HCT116 (cell line): Measurements from ENCODE around the gene HMCN2. TPM values are rescaled to one million over a fixed set of nuclear protein-coding genes. Genes with fewer than 3 reads are reported as not detected.

Source experiments
- ATAC-seq: fragments of 200-7000 bp; cut with Tn5 transposase; 2 replicates; pipeline ENCODE4 v1.9.1; 2020; ENCODE audit warnings: mild to moderate bottlenecking, moderate library complexity
- BruUV-seq: library from RNA; stranded (reverse); fragments of 400-500 nt; replicated peaks from 2 replicates; lab custom pipeline; 2021; lab: Mats Ljungman, UMichigan
- CTCF ChIA-PET: fragments of 300-600 bp; sonication (Branson Sonifier 250); formaldehyde crosslinking; loops from one replicate; lab custom pipeline; 2021; ENCODE audit warnings: antibody characterized with exemption; lab: Charles Lee
- POLR2A ChIA-PET: fragments of 300-600, 350-600 bp; sonication (Branson Sonifier 250); formaldehyde crosslinking; loops from one replicate; lab custom pipeline; 2021; ENCODE audit warnings: antibody characterized with exemption; lab: Charles Lee
- RAD21 ChIA-PET, 2 experiments: fragments of 300-600 bp; sonication (Branson Sonifier 250); formaldehyde crosslinking; loops; one replicate each; lab custom pipeline; 2023; ENCODE audit warnings: low total read pairs in 2 of 2; ENCODE audit not compliant: uncharacterized antibody in 2 of 2, unreplicated experiment in 2 of 2, low non-redundant PET in 1 of 2; lab: Charles Lee
- DNase-seq: peaks from one replicate; pipeline ENCODE4 v3.0.0-alpha.2; 2010; ENCODE audit warnings: low read depth, low spot score
- H2AFZ ChIP-seq: fragments of 200-600 bp; shearing (Covaris generic), sonication (generic); 2 replicates; pipeline ENCODE4 v1.6.1; 2017; ENCODE audit warnings: low read depth, mixed run types, mixed read lengths, antibody characterized with exemption, low read length; ENCODE audit not compliant: poor library complexity, severe bottlenecking
- H3K27ac ChIP-seq: 2 replicates; pipeline ENCODE4 v1.5.1; 2012; ENCODE audit warnings: low read depth, low read length
- H3K27me3 ChIP-seq: fragments of 200-600 bp; sonication (generic); 2 replicates; pipeline ENCODE4 v1.6.1; 2016; ENCODE audit warnings: mixed run types, low read length, mixed read lengths; ENCODE audit not compliant: insufficient read depth
- H3K36me3 ChIP-seq, 2 experiments: fragments of 200-500 bp in 1 of 2; fragments of 200-600 bp in 1 of 2; sonication (Bioruptor generic) in 1 of 2; sonication (generic) in 1 of 2; 2 replicates each; pipeline versions ENCODE4 v1.5.1 to v1.6.1; 2014 to 2016; ENCODE audit warnings: low read length in 2 of 2, inconsistent platforms in 1 of 2, mixed read lengths in 1 of 2, mixed run types in 1 of 2; ENCODE audit not compliant: insufficient read depth in 2 of 2, control insufficient read depth in 1 of 2
- H3K4me1 ChIP-seq, 2 experiments: fragments of 200-600 bp in 1 of 2; sonication (generic) in 1 of 2; 2 replicates each; pipeline versions ENCODE4 v1.5.1 to v1.6.1; 2012 to 2017; ENCODE audit warnings: low read length in 2 of 2, inconsistent platforms in 1 of 2, mild to moderate bottlenecking in 1 of 2, mixed read lengths in 1 of 2, mixed run types in 1 of 2, moderate library complexity in 1 of 2; ENCODE audit not compliant: insufficient read depth in 2 of 2, control insufficient read depth in 1 of 2
- H3K4me2 ChIP-seq: fragments of 200-600 bp; sonication (generic); 2 replicates; pipeline ENCODE4 v1.6.1; 2017; ENCODE audit warnings: mixed run types, low read length, mixed read lengths
- H3K4me3 ChIP-seq, 2 experiments: fragments of 200-600 bp in 1 of 2; sonication (generic) in 1 of 2; replicated peaks in 1 of 2; 2 replicates each; pipeline ENCODE4 v1.5.1; 2011 to 2016; ENCODE audit warnings: low read length in 2 of 2, control low read depth in 1 of 2, low read depth in 1 of 2, mild to moderate bottlenecking in 1 of 2, mixed read lengths in 1 of 2, mixed run types in 1 of 2
- H3K79me2 ChIP-seq: fragments of 200-600 bp; sonication (generic); 2 replicates; pipeline ENCODE4 v1.6.1; 2017; ENCODE audit warnings: mild to moderate bottlenecking, mixed run types, low read length, moderate library complexity, mixed read lengths; ENCODE audit not compliant: insufficient read depth
- H3K9ac ChIP-seq: fragments of 200-600 bp; sonication (generic); 2 replicates; pipeline ENCODE4 v1.6.1; 2016; ENCODE audit warnings: low read length, mixed read lengths
- H3K9me2 ChIP-seq: fragments of 200-600 bp; sonication (generic), shearing (Covaris generic); 2 replicates; pipeline ENCODE4 v1.6.1; 2017; ENCODE audit warnings: mixed run types, mild to moderate bottlenecking, moderate library complexity; ENCODE audit not compliant: insufficient read depth
- H3K9me3 ChIP-seq, 2 experiments: fragments of 200-500 bp in 1 of 2; fragments of 200-600 bp in 1 of 2; sonication (Bioruptor generic) in 1 of 2; sonication (generic) in 1 of 2; 2 replicates each; pipeline ENCODE4 v1.6.1; 2014 to 2017; ENCODE audit warnings: low read length in 2 of 2, mixed read lengths in 2 of 2, inconsistent platforms in 1 of 2, low read depth in 1 of 2, mild to moderate bottlenecking in 1 of 2, mixed run types in 1 of 2, moderate library complexity in 1 of 2; ENCODE audit not compliant: control insufficient read depth in 1 of 2, insufficient read depth in 1 of 2
- H4K20me1 ChIP-seq: fragments of 200-600 bp; sonication (generic), shearing (Covaris generic); 2 replicates; pipeline ENCODE4 v1.6.1; 2017; ENCODE audit warnings: mixed run types, mild to moderate bottlenecking, moderate library complexity; ENCODE audit not compliant: insufficient read depth
- ATF3 ChIP-seq: IDR thresholded peaks from 2 replicates; pipeline ENCODE4 v1.6.1; 2012
- CBX3 ChIP-seq: IDR thresholded peaks from 2 replicates; pipeline ENCODE4 v1.6.1; 2012; ENCODE audit warnings: low read depth
- EGR1 ChIP-seq: IDR thresholded peaks from 2 replicates; pipeline ENCODE4 v1.6.1; 2012; ENCODE audit warnings: low read depth
- EZH2 ChIP-seq: fragments of 200-600 bp; sonication (generic); IDR thresholded peaks from 2 replicates; pipeline ENCODE4 v1.6.1; 2017; ENCODE audit warnings: antibody characterized with exemption, mixed run types
- JUND ChIP-seq: IDR thresholded peaks from 2 replicates; pipeline ENCODE4 v1.6.1; 2012
- POLR2AphosphoS5 ChIP-seq: IDR thresholded peaks from 2 replicates; pipeline ENCODE4 v1.6.1; 2011; ENCODE audit warnings: mild to moderate bottlenecking, low read depth, low read length, moderate library complexity
- RAD21 ChIP-seq: IDR thresholded peaks from 2 replicates; pipeline ENCODE4 v1.6.1; 2012; ENCODE audit warnings: low read depth, mild to moderate bottlenecking
- REST ChIP-seq: IDR thresholded peaks from 2 replicates; pipeline ENCODE4 v1.6.1; 2012; ENCODE audit warnings: low read depth
- SP1 ChIP-seq: IDR thresholded peaks from 2 replicates; pipeline ENCODE4 v1.6.1; 2012; ENCODE audit warnings: low read depth
- SRF ChIP-seq: IDR thresholded peaks from 2 replicates; pipeline ENCODE4 v1.6.1; 2012; ENCODE audit warnings: low read depth
- TCF7L2 ChIP-seq: IDR thresholded peaks from 2 replicates; pipeline ENCODE4 v1.7.0; 2011; ENCODE audit warnings: borderline replicate concordance, inconsistent platforms; ENCODE audit not compliant: insufficient read depth, insufficient read length; ENCODE audit errors: extremely low read depth
- ZFX ChIP-seq: fragments of 450-650 bp; IDR thresholded peaks from 2 replicates; pipeline ENCODE4 v1.6.1; 2017
- ZNF274 ChIP-seq: fragments of 200-500 bp; sonication (Bioruptor generic); IDR thresholded peaks from 2 replicates; pipeline ENCODE4 v1.6.1; 2014; ENCODE audit warnings: mild to moderate bottlenecking, low read depth, low read length, inconsistent platforms
- intact Hi-C: fragments of 100-400 bp; cut with micrococcal nuclease; formaldehyde crosslinking; loops from 2 replicates; pipeline ENCODE4 v1.10.0; 2022
- total RNA-seq: library from RNA; stranded (reverse); gene quantifications from one replicate; pipeline ENCODE4 v1.2.1, GENCODE V29; 2021; ENCODE audit not compliant: unreplicated experiment
- TF ChIP-seq, protein P1 (sequence below), 3 experiments: fragments of 200-600 bp in 1 of 3; sonication (generic) in 1 of 3; IDR thresholded peaks in 2 of 3; conservative IDR thresholded peaks in 1 of 3; 2 replicates each; pipeline ENCODE4 v1.5.1; 2012 to 2017; ENCODE audit warnings: low read depth in 2 of 3, low read length in 2 of 3, antibody characterized with exemption in 1 of 3, borderline replicate concordance in 1 of 3, control low read depth in 1 of 3, mild to moderate bottlenecking in 1 of 3, mixed read lengths in 1 of 3, mixed run types in 1 of 3, moderate library complexity in 1 of 3; ENCODE audit not compliant: insufficient read depth in 1 of 3

Gene HMCN2
- total RNA-seq, 1 experiment from 2014 or later = 0.22 TPM

DNA sequence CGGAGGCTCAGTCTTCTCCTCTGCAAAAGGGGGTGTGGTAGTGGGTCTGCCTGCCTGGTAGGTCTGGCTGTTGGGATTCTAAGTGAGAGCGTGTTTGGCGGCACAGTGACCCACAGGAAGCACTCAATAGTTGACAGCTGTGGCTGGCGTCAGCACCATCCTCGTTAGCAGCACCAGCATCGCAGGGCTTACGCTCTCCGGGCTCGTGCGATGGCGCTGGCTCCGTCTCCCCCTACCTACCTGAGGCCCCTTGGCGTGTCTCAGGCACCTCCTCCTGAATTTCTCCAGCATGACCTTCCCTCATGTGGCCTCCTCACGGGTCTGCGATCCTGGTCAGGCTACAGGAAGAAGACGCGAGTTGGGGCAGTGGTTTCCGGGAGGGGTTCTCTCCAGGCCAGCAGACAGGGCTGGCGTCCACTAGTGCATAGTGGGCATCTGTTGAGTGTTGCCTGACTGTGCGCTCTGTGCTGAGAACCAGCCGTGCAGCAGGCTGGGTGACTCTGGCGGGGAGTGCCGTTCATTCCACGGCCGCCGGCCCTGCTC is 66.9 kb downstream of the HMCN2 start:
- Histone ChIP-seq H2AFZ (no peak overlapping the region), H3K9ac (no peak overlapping the region), H3K79me2 (no peaks in the 10 kb centered on the region), H3K9me2 (no peaks in the 10 kb centered on the region), H3K27ac (no peak overlapping the region), H3K4me2 (no peak overlapping the region), H3K4me3 (no peak overlapping the region), H3K4me1 (peaks cover 7 to 16% of the 10 kb centered on the region in 2 experiments; a peak in 3 of 4 replicates), H3K9me3 (no peaks in the 10 kb centered on the region), H3K27me3 (peaks cover 18% of the 10 kb centered on the region; the same call in 1 of the 2 replicates), H4K20me1 (no peaks in the 10 kb centered on the region), H3K36me3 (no peaks in the 10 kb centered on the region)
- ChIA-PET CTCF (no interaction called here), RAD21 (no interaction called here), POLR2A (no interaction called here)
- ATAC-seq (no peak), DNase-seq (no peak)
- BruUV-seq = no TSS peak
- TF ChIP-seq TCF7L2 (no peak), SRF (no peak), SP1 (no peak), ZFX (no peak), EGR1 (no peak), ATF3 (no peak), REST (no peak), EZH2 (no peak), JUND (no peak), POLR2AphosphoS5 (no peak), ZNF274 (no peak), CBX3 (no peak), RAD21 (no peak)
- TF ChIP-seq, protein P1, sequence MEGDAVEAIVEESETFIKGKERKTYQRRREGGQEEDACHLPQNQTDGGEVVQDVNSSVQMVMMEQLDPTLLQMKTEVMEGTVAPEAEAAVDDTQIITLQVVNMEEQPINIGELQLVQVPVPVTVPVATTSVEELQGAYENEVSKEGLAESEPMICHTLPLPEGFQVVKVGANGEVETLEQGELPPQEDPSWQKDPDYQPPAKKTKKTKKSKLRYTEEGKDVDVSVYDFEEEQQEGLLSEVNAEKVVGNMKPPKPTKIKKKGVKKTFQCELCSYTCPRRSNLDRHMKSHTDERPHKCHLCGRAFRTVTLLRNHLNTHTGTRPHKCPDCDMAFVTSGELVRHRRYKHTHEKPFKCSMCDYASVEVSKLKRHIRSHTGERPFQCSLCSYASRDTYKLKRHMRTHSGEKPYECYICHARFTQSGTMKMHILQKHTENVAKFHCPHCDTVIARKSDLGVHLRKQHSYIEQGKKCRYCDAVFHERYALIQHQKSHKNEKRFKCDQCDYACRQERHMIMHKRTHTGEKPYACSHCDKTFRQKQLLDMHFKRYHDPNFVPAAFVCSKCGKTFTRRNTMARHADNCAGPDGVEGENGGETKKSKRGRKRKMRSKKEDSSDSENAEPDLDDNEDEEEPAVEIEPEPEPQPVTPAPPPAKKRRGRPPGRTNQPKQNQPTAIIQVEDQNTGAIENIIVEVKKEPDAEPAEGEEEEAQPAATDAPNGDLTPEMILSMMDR (IDR thresholded peaks at IDR 0.05 in 2 of 3, conservative IDR thresholded peaks at IDR 0.05 in 1 of 3; ENCODE audit: borderline replicate concordance in 1 of 3, insufficient read depth in 1 of 3, low read depth in 2 of 3, low read length in 2 of 3) = no peak
- intact Hi-C loops = no loop called here
